Measurements from ENCODE around the gene ACVR1B. TPM values are rescaled to one million over a fixed set of nuclear protein-coding genes. Genes with fewer than 3 reads are reported as not detected.
A peak's percentile ranks its signal among the peaks of the same experiment; 100 is the strongest.

ACVR1B gene
- total RNA-seq, 1 donor from 2014 or later, result 12.1 TPM

DNA sequence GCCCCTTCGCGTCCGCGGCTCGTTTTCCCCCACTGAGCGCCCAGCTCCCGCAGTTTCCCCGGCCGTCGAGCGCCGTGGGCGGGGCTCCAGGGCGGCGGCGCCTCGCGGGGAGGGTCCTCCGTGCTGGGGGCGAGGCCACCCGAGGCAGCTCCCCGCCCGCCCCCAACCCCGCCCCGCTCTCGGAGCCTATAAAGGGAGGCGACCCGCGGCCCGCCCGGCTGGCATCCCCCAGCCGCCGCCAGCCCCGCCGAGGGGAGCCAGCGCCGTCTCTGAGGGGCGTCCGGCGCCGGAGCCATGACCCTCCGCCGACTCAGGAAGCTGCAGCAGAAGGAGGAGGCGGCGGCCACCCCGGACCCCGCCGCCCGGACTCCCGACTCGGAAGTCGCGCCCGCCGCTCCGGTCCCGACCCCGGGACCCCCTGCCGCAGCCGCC, 55.2 kb downstream of the ACVR1B start, which contains the start of gene TAMALIN:
TSS of gene TAMALIN (plus strand) at position 221 of the 432 bp plus-strand sequence. CDS start at position 295, 74 bp downstream.
- no peak within 1 kb of the TSS for H3K4me3 ChIP-seq (ENCODE audit: low read depth, low read length)
- no peak for FAIRE-seq
- TF ChIP-seq, protein P1, sequence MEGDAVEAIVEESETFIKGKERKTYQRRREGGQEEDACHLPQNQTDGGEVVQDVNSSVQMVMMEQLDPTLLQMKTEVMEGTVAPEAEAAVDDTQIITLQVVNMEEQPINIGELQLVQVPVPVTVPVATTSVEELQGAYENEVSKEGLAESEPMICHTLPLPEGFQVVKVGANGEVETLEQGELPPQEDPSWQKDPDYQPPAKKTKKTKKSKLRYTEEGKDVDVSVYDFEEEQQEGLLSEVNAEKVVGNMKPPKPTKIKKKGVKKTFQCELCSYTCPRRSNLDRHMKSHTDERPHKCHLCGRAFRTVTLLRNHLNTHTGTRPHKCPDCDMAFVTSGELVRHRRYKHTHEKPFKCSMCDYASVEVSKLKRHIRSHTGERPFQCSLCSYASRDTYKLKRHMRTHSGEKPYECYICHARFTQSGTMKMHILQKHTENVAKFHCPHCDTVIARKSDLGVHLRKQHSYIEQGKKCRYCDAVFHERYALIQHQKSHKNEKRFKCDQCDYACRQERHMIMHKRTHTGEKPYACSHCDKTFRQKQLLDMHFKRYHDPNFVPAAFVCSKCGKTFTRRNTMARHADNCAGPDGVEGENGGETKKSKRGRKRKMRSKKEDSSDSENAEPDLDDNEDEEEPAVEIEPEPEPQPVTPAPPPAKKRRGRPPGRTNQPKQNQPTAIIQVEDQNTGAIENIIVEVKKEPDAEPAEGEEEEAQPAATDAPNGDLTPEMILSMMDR (IDR thresholded peaks at IDR 0.05; ENCODE audit: insufficient read depth, low read length, severe bottlenecking), result no peak

DNA sequence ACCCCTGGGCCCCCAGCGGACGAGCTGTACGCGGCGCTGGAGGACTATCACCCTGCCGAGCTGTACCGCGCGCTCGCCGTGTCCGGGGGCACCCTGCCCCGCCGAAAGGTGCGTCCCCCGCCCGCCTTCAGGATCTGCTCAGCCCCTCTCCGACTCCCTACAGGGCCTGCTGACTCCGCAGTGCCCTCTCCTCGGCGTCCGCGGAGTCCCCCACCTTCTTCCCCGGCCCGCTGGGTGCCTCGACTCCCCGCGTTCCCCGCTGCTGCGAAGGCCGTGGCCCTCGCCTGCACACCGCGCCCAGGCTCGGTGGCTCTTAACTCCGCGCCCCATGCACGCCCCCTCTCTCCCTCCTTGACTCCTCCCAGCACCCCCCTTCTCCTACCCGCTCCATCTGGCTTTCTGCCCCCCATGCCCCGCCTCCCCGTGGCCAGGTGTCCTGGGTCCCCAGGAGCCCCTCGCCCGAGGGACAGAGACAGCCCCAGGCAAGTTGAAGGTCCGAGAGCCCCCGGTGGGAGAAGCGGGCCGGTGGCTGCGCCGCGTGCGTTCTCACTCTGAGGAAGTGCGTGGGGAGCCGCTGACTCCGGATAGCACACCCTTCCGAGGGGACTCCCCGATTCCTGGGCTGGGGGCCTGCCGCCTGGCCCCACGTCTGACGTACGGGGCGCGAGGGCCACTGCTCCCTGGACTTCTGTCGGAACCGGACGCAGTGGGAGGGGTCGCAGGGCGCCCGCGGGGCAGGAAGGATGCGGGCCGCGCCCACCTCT, 55.8 kb downstream of the ACVR1B start:
- no peak for FAIRE-seq
- Histone ChIP-seq H3K36me3 (ENCODE audit: control insufficient read depth, insufficient read depth, low read length) (no peaks in the 10 kb centered on the region), H3K27me3 (ENCODE audit: control insufficient read depth, insufficient read depth, low read length) (peaks cover 25% of the 10 kb centered on the region), H3K4me3 (ENCODE audit: low read depth, low read length) (no peak overlapping the region)
- no peak for DNase-seq (ENCODE audit: low read depth)
- TF ChIP-seq, protein P1 (IDR thresholded peaks at IDR 0.05; ENCODE audit: insufficient read depth, low read length, severe bottlenecking), result no peak

More for the DNA sequence above, 55.2 kb downstream of the ACVR1B start, which contains the start of gene TAMALIN:
- no peak for DNase-seq (ENCODE audit: low read depth)
- Histone ChIP-seq H3K27me3 (ENCODE audit: control insufficient read depth, insufficient read depth, low read length) (peaks cover 25% of the 10 kb centered on the region), H3K36me3 (ENCODE audit: control insufficient read depth, insufficient read depth, low read length) (no peaks in the 10 kb centered on the region)

DNA sequence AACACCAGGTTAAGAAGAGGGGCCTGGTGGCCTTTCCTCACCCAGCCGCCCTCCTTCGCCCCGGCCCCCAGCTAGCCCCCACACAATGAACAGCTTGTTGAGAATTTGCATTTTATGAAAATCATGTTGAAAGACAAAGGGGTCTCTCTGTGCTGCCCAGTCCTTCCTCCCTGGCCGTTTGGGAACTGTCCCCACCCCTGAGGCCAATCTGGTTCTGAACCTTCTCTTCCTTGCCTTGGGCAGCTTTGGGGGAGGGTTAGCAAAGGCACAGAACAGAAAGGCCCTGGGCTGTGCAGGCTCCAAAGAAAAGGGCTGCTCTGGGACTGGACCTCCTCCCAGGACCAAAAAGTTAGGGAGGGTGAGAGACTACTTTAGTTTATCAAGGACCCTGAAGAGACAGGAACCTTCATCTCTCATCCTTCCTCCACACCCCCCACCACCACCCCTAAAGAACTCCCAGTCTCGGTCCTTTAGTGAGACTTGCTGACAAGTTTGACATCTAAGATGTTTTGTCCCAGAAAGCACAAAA, 56.5 kb downstream of the ACVR1B start:
- Histone ChIP-seq H3K4me3 (ENCODE audit: low read depth, low read length) (no peak overlapping the region), H3K36me3 (ENCODE audit: control insufficient read depth, insufficient read depth, low read length) (no peaks in the 10 kb centered on the region), H3K27me3 (ENCODE audit: control insufficient read depth, insufficient read depth, low read length) (peaks cover 25% of the 10 kb centered on the region)
- FAIRE-seq (no peak), DNase-seq (ENCODE audit: low read depth) (no peak)
- TF ChIP-seq, protein P1 (IDR thresholded peaks at IDR 0.05; ENCODE audit: insufficient read depth, low read length, severe bottlenecking), result no peak

DNA sequence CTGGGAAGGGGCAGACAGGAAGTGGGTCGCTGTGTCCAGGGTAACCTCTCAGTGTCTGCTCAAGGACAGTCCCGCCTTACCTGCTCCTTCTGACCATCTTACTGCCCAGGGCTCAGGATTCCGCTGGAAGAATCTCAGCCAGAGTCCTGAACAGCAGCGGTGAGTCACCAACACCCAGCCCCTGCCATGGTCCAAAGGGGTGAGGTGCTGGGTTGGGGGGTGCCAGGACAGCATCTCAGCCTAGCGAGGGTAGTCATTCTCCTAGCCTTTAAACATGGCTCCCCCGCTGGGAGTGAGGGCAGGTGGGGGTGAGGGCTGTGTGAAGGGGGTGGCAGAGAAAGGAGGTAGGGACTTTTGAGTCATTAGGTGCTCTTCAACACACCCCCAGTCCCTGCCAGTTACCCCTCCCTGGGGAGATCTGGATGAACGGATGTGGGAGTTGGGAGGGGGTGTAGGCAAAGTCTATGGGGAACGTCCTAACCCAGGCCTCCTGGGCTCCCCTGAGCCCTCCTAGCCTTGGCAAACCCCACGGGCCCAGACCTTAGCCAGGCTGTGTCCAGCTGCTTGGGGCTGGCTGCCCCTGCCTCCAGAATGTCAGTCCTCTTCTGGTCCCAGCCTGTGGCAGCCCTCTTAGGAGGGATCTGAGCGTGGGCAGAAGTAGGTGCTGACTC, 57.7 kb downstream of the ACVR1B start:
- H3K4me3 ChIP-seq (ENCODE audit: low read depth, low read length), result no peak overlapping the region
- FAIRE-seq, result peak; percentile 64

DNA sequence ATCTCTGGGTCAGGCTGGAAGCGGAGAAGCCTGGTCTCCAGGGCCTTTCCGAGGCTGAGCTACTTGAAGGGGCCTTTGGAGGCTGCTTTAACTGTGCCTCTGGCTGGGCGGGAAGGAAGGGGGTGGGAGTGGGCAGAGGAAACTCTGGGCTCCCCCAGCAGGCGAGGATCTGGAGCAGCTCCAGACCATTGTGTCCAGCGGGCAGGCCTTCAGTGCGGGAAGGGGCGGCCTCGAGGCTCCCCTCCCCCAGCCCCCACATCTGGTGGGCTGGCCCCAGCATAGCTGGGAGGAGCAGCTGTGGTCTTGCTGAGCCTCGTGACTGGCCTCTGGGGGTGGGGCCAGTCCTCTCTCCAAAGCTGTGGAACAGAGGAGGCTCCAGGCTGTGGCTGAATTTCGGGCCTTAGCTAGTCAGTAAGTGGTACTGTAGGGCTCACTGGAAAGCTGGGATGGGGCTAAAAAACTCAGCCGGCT, 58.7 kb downstream of the ACVR1B start:
- Histone ChIP-seq H3K4me3 (ENCODE audit: low read depth, low read length) (no peak overlapping the region), H3K27me3 (ENCODE audit: control insufficient read depth, insufficient read depth, low read length) (peaks cover 27% of the 10 kb centered on the region), H3K36me3 (ENCODE audit: control insufficient read depth, insufficient read depth, low read length) (no peaks in the 10 kb centered on the region)
- no peak for DNase-seq (ENCODE audit: low read depth)
- TF ChIP-seq, protein P1 (IDR thresholded peaks at IDR 0.05; ENCODE audit: insufficient read depth, low read length, severe bottlenecking), result no peak
- no peak for FAIRE-seq

More for the DNA sequence above, 57.7 kb downstream of the ACVR1B start:
- Histone ChIP-seq H3K36me3 (ENCODE audit: control insufficient read depth, insufficient read depth, low read length) (no peaks in the 10 kb centered on the region), H3K27me3 (ENCODE audit: control insufficient read depth, insufficient read depth, low read length) (peaks cover 28% of the 10 kb centered on the region)
- TF ChIP-seq, protein P1 (IDR thresholded peaks at IDR 0.05; ENCODE audit: insufficient read depth, low read length, severe bottlenecking), result no peak
- DNase-seq (ENCODE audit: low read depth), result no peak
